ENCODE results near the gene C6orf15.

DNA sequence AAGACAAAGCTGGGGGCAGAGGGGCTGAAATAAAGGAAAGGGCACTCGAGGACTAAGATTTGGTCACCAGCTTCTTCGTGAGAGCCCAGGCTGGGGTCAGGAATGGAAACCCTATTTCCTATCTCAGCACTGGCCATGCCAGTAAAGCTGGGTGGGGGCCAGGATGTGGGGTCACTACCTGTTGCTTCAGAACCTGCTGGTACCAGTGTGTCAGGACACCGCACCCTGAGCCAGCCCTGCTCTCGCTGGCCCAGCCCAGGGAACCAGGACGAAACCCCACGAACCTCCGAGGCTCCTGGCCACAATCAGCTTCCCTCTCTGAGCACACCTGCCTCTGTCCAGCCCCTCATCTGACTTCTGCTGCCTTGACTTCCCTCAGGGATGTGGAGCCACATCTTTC is 5.8 kb upstream of the C6orf15 start:
- TF ChIP-seq POLR2A (IDR thresholded peaks at IDR 0.05; ENCODE audit: low read length) (no peak), GATA1 (IDR thresholded peaks at IDR 0.05; ENCODE audit: low read depth, low read length) (no peak)
